ENCODE results near the gene C1orf87. TPM values are rescaled to one million over a fixed set of nuclear protein-coding genes. Genes with fewer than 3 reads are reported as not detected.

C1orf87 gene
- polyA plus RNA-seq, 1 donor = not detected

DNA sequence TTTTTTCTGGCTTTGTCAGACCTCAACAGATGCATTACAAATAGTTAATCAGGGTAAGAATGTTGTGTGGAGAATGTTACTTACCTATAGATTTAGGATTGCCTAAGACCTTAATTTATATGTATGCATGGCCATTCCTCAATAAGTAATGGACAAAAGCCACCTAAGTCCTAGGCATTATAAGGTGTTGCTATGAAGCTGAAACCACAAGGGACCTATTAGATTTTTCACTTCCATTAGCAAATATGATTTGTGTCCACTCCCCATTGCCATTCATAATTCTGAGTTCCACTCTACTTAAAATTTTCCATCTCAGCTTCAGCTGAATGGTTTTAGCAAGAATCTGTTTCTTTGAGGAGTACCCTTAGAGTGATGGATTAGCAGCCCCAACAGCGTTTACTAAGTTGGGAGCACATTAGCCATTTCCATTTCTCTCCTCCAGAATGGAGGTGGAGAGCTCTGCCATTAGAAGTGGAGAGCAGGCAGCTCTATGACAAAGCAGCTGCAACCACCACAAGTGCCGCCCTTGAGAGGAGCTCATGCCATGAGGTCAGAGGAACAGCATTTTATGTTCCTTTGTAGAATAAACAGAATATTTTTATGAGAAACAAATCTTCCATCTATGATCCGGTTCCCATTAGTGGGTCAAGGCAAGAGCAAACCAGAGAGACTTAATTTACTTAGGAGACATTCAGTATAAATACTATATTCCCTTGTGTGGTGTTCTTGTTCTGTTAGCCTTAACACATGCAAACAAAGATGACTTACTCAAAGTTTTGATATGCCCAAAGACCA lies 28.9 kb upstream of the C1orf87 start:
- H3K4me3 ChIP-seq (ENCODE audit: low read length) = no peak overlapping the region
- no peak for DNase-seq
- H3K27me3 ChIP-seq (ENCODE audit: control insufficient read depth, insufficient read depth, low read length) = peaks cover 5% of the 10 kb centered on the region
- no peaks in the 10 kb centered on the region for H3K9me3 ChIP-seq (ENCODE audit: control insufficient read depth, low read depth, low read length)
- H3K36me3 ChIP-seq (ENCODE audit: control insufficient read depth, insufficient read depth, low read length) = no peaks in the 10 kb centered on the region
- no CpG with 5 or more reads among the region's 3 CpGs for WGBS (ENCODE audit: insufficient coverage, low lambda C conversion rate)
- no peaks in the 10 kb centered on the region for H3K4me1 ChIP-seq (ENCODE audit: control insufficient read depth, insufficient read depth, low read length)
- no peak overlapping the region for H3K27ac ChIP-seq (ENCODE audit: low read length)

DNA sequence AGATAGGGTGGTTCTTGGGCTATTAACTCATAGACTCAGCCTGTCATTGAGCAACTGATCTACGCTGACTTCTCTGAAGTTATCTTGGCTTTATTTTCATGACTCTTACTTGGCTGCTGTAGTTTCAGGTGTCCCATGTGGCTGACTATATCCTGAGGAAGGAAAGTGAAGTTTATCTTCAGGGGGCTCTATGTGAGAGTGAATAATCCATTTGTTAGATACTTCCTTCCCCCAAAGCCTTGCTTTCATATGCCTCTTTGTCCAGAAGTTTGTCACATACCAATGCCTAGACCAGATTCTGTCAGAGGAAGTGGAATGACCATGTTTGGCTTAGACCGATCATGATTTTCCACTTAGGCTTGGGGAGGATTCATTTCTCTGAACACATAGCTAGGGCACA lies 27.9 kb upstream of the C1orf87 start:
- Histone ChIP-seq H3K27me3 (ENCODE audit: control insufficient read depth, insufficient read depth, low read length) (peaks cover 5% of the 10 kb centered on the region), H3K4me3 (ENCODE audit: low read length) (no peak overlapping the region), H3K4me1 (ENCODE audit: control insufficient read depth, insufficient read depth, low read length) (no peaks in the 10 kb centered on the region), H3K9me3 (ENCODE audit: control insufficient read depth, low read depth, low read length) (no peaks in the 10 kb centered on the region), H3K36me3 (ENCODE audit: control insufficient read depth, insufficient read depth, low read length) (no peaks in the 10 kb centered on the region), H3K27ac (ENCODE audit: low read length) (no peak overlapping the region)
- WGBS (ENCODE audit: insufficient coverage, low lambda C conversion rate) = no CpG with 5 or more reads among the region's 2 CpGs
- no peak for DNase-seq

DNA sequence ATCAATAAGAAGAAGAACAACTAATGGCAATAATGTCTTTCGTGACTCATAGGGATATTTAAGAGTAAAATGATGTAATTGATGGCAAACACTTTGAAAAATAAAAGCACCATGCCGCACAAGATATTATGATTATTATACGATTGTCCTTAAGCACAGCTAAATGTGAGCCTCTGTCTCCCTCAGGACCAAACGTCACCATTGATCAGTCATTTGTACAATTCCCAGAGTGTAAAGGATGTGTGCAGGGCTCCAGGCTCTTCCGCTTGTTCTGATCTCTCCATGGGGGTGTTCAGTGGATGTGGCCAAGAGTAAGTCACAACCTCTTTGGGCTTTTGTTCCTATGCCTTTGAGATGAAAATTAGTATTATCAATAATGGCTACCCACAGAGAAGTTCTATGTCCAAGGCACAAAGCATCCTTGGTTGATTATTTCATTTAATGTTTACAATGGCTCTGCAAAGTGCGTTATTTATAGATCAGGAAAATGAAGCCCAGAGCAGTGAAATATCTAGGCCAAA lies 17.7 kb upstream of the C1orf87 start:
- no peak overlapping the region for H3K4me3 ChIP-seq (ENCODE audit: low read length)
- H3K4me1 ChIP-seq (ENCODE audit: control insufficient read depth, insufficient read depth, low read length) = no peaks in the 10 kb centered on the region
- no peak for DNase-seq
- no peaks in the 10 kb centered on the region for H3K27me3 ChIP-seq (ENCODE audit: control insufficient read depth, insufficient read depth, low read length)
- 94% methylated on average over 3 of the region's 6 CpGs for WGBS (ENCODE audit: insufficient coverage, low lambda C conversion rate)
- H3K9me3 ChIP-seq (ENCODE audit: control insufficient read depth, low read depth, low read length) = no peaks in the 10 kb centered on the region
- H3K36me3 ChIP-seq (ENCODE audit: control insufficient read depth, insufficient read depth, low read length) = no peaks in the 10 kb centered on the region
- no peak overlapping the region for H3K27ac ChIP-seq (ENCODE audit: low read length)

DNA sequence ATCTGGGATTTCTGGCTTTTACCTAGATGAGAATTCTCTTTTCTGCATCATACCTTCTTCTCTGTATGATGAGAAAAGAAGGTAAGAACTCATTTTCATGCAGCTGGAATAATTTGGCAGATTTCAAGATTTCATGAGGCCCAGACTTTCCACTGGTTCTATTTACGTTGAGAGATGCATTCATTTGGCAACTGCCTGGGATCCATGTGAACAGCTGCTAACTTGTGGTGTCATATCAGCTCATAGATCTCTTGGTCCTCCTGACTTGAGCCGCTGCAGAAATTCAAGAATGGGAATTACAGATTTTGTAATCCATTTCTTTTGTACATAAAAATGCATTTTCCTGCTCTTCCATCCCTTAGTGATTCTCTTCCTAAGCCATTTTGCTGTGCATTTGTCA lies 17.1 kb upstream of the C1orf87 start:
- no peak for DNase-seq
- Histone ChIP-seq H3K4me1 (ENCODE audit: control insufficient read depth, insufficient read depth, low read length) (no peaks in the 10 kb centered on the region), H3K27ac (ENCODE audit: low read length) (no peak overlapping the region), H3K9me3 (ENCODE audit: control insufficient read depth, low read depth, low read length) (no peaks in the 10 kb centered on the region), H3K4me3 (ENCODE audit: low read length) (no peak overlapping the region), H3K27me3 (ENCODE audit: control insufficient read depth, insufficient read depth, low read length) (no peaks in the 10 kb centered on the region), H3K36me3 (ENCODE audit: control insufficient read depth, insufficient read depth, low read length) (no peaks in the 10 kb centered on the region)
- 100% methylated on average over 1 of the region's 2 CpGs for WGBS (ENCODE audit: insufficient coverage, low lambda C conversion rate)

DNA sequence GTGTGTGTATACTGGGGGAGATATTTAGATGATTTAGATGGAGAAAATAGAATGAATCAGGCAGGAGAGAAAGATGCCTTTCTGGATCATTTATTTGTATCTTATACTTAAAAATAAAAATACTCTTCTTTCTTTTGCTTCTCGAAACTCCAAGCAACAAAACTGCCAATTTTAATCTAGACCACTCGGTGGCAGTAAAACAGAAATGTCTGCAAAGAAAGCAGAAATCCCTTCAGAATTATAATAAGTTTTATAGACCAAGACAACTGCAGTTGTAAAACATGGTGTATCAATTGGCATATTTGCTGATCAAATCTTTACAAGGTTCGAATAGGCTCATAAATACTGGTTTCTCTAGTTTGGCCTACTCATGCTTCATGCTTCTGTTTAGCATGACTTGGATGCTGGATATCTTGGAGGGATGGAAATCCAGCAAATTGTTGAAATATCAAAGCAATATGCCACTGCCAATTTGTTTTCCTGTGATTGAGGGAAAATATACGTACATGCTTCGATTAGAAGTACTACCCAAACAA lies 15.1 kb upstream of the C1orf87 start:
- WGBS (ENCODE audit: insufficient coverage, low lambda C conversion rate) = 53% methylated on average over 2 of the region's 5 CpGs
- no peaks in the 10 kb centered on the region for H3K27me3 ChIP-seq (ENCODE audit: control insufficient read depth, insufficient read depth, low read length)
- no peaks in the 10 kb centered on the region for H3K9me3 ChIP-seq (ENCODE audit: control insufficient read depth, low read depth, low read length)
- DNase-seq = no peak
- no peaks in the 10 kb centered on the region for H3K4me1 ChIP-seq (ENCODE audit: control insufficient read depth, insufficient read depth, low read length)
- no peaks in the 10 kb centered on the region for H3K36me3 ChIP-seq (ENCODE audit: control insufficient read depth, insufficient read depth, low read length)
- H3K4me3 ChIP-seq (ENCODE audit: low read length) = no peak overlapping the region
- no peak overlapping the region for H3K27ac ChIP-seq (ENCODE audit: low read length)

DNA sequence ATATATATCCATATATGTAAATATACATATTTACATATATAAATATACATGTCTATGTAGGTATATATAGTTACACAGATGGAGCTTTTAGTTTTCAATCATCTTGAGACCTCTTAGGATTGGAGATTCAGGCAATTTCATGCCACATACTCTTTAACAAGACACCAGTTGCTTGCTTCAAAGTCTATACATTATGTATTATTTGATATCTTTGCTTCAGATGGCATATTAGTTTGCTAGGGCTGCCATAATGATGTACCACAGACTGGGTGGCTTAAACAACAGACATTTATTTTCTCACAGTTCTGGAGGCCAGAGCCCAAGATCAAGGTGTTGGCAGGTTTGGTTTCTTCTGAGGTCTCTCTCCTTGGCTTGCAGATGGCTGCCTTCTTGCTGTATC lies 14.1 kb upstream of the C1orf87 start:
- DNase-seq = no peak
- Histone ChIP-seq H3K4me1 (ENCODE audit: control insufficient read depth, insufficient read depth, low read length) (no peaks in the 10 kb centered on the region), H3K4me3 (ENCODE audit: low read length) (no peak overlapping the region), H3K36me3 (ENCODE audit: control insufficient read depth, insufficient read depth, low read length) (no peaks in the 10 kb centered on the region), H3K9me3 (ENCODE audit: control insufficient read depth, low read depth, low read length) (no peaks in the 10 kb centered on the region), H3K27me3 (ENCODE audit: control insufficient read depth, insufficient read depth, low read length) (no peaks in the 10 kb centered on the region), H3K27ac (ENCODE audit: low read length) (no peak overlapping the region)

DNA sequence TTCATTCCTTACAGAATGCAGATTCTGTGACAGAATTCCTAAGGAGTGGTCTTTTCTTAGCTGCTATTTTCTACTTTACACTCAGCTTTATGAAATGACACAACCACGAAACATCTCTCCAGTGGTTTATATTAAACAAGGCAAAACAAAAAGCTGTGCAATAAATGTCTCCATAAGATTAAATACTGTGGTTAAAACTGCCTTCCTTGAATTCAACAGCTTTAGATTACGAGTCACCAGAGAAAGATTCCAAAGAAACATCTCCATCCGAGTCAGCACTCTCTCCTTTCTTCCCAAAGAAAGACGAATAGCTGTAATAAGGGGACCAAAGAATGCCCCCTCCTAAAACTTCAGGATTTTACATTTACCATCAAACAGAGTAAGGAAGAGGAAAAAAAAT lies 4.6 kb upstream of the C1orf87 start:
- Histone ChIP-seq H3K4me3 (ENCODE audit: low read length) (no peak overlapping the region), H3K4me1 (ENCODE audit: control insufficient read depth, insufficient read depth, low read length) (peaks cover 3% of the 10 kb centered on the region), H3K36me3 (ENCODE audit: control insufficient read depth, insufficient read depth, low read length) (no peaks in the 10 kb centered on the region), H3K27me3 (ENCODE audit: control insufficient read depth, insufficient read depth, low read length) (peaks cover 26% of the 10 kb centered on the region), H3K27ac (ENCODE audit: low read length) (no peak overlapping the region), H3K9me3 (ENCODE audit: control insufficient read depth, low read depth, low read length) (peaks cover 2% of the 10 kb centered on the region)
- no peak for DNase-seq
- WGBS (ENCODE audit: insufficient coverage, low lambda C conversion rate) = no CpG with 5 or more reads among the region's 4 CpGs

DNA sequence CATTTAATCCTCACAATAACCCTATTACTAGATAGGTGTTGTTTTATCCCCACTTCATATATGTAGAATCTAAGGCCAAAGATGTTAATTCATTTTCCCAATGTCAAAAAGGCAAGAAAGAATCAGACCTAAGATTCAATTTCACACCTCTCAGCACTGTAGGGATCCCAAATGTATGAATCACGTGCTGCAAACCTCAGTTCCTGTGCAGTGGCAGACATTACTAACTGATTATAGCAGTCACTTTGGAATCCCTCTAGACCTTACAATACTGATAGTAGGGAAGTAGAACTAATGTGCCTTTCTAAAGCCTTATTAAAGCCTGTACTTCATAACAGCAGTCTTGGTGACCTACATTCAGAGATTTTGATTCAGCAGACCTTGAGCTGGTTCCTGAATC lies 2.3 kb downstream of the C1orf87 start:
- no CpG with 5 or more reads among the region's 1 CpG for WGBS (ENCODE audit: insufficient coverage, low lambda C conversion rate)
- peaks cover 2% of the 10 kb centered on the region for H3K9me3 ChIP-seq (ENCODE audit: control insufficient read depth, low read depth, low read length)
- H3K4me3 ChIP-seq (ENCODE audit: low read length) = no peak overlapping the region
- peaks cover 39% of the 10 kb centered on the region for H3K27me3 ChIP-seq (ENCODE audit: control insufficient read depth, insufficient read depth, low read length)
- H3K36me3 ChIP-seq (ENCODE audit: control insufficient read depth, insufficient read depth, low read length) = no peaks in the 10 kb centered on the region
- DNase-seq = no peak
- no peak overlapping the region for H3K27ac ChIP-seq (ENCODE audit: low read length)
- peaks cover 3% of the 10 kb centered on the region for H3K4me1 ChIP-seq (ENCODE audit: control insufficient read depth, insufficient read depth, low read length)

DNA sequence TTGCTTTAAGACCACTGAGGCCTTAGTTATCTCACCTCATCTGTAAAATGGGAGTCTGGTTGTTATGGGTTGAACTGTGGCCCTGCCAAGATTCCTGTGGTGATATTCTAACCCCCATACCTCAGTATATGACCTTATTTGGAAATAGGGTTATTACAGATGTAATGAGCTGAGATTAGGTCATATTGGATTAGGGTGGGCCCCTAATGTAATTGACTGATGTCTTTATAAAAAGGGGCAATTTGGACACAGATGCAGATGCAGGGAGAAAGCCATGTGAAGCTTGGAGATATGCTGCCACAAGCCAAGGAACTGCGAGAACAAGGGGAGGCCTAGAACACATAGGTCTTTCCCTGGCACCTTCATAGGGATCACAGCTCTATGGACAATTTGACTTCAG lies 3.9 kb downstream of the C1orf87 start:
- WGBS (ENCODE audit: insufficient coverage, low lambda C conversion rate) = no CpG with 5 or more reads among the region's 1 CpG
- Histone ChIP-seq H3K9me3 (ENCODE audit: control insufficient read depth, low read depth, low read length) (peaks cover 2% of the 10 kb centered on the region), H3K4me1 (ENCODE audit: control insufficient read depth, insufficient read depth, low read length) (peaks cover 3% of the 10 kb centered on the region), H3K27ac (ENCODE audit: low read length) (no peak overlapping the region), H3K36me3 (ENCODE audit: control insufficient read depth, insufficient read depth, low read length) (no peaks in the 10 kb centered on the region), H3K27me3 (ENCODE audit: control insufficient read depth, insufficient read depth, low read length) (peaks cover 29% of the 10 kb centered on the region), H3K4me3 (ENCODE audit: low read length) (no peak overlapping the region)
- no peak for DNase-seq

DNA sequence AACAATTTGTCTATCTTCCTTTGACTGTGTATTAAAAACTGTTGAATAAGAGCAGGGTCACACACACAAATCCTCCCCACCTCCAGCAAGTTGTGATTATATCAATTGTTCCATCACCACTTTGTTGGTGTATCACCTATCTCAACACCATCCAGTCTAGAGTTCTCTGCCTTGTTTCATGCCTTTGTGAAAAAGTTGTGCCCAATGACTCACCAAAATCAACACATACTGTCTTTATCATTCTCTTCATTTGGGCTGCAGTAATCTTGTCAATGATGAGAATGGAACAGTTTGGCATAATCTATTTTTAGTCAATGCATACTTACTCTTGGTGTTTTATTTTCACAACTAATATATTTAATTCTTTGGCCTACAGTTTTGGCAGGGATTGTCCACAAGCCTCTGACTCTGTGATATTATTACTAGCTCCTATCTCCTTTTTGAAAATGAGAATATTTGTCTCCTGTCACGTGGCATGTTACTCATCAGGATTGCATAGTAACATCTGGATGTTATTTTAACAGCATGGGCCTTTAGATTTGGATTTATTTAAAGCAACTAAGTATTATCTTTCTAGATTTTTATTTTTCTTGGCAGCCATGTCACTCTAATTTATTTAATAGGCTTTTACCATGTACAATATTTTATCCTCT lies 5.1 kb downstream of the C1orf87 start:
- peaks cover under 1% of the 10 kb centered on the region for H3K9me3 ChIP-seq (ENCODE audit: control insufficient read depth, low read depth, low read length)
- no peak overlapping the region for H3K4me3 ChIP-seq (ENCODE audit: low read length)
- H3K27ac ChIP-seq (ENCODE audit: low read length) = no peak overlapping the region
- H3K4me1 ChIP-seq (ENCODE audit: control insufficient read depth, insufficient read depth, low read length) = no peaks in the 10 kb centered on the region
- H3K27me3 ChIP-seq (ENCODE audit: control insufficient read depth, insufficient read depth, low read length) = peaks cover 18% of the 10 kb centered on the region
- no peak for DNase-seq
- H3K36me3 ChIP-seq (ENCODE audit: control insufficient read depth, insufficient read depth, low read length) = no peaks in the 10 kb centered on the region
- no CpG with 5 or more reads among the region's 1 CpG for WGBS (ENCODE audit: insufficient coverage, low lambda C conversion rate)

Data from large intestine (tissue), 3 donors.